Testis (tissue), 5 donors: Measurements from ENCODE around the gene DUOXA1. TPM values are rescaled to one million over a fixed set of nuclear protein-coding genes. Genes with fewer than 3 reads are reported as not detected.

Experiments used
- DNase-seq: peaks from one replicate; pipeline ENCODE4 v3.0.0-alpha.2; 2019
- H3K27ac ChIP-seq, 2 donors: fragments of 200-600 bp; sonication (generic); one replicate each; pipeline ENCODE4 v1.5.1; 2019
- H3K27me3 ChIP-seq: fragments of 200-600 bp; sonication (generic); one replicate; pipeline ENCODE4 v1.5.1; 2019
- H3K36me3 ChIP-seq: fragments of 200-600 bp; sonication (generic); one replicate; pipeline ENCODE4 v1.5.1; 2017; ENCODE audit warnings: low read depth; ENCODE audit errors: missing control alignments
- H3K4me1 ChIP-seq: fragments of 200-600 bp; sonication (generic); one replicate; pipeline ENCODE4 v1.5.1; 2019
- H3K4me3 ChIP-seq, 2 donors: fragments of 200-600 bp; sonication (generic); one replicate each; pipeline ENCODE4 v1.5.1; 2017 to 2019
- H3K9me3 ChIP-seq: fragments of 200-600 bp; sonication (generic); one replicate; pipeline ENCODE4 v1.5.1; 2017
- CTCF ChIP-seq, 3 experiments: fragments of 450-650 bp in 2 of 3; fragments of 200-600 bp in 1 of 3; sonication (generic) in 1 of 3; IDR thresholded peaks; one replicate each; pipeline ENCODE4 v1.5.1; 2016 to 2019; ENCODE audit warnings: antibody characterized with exemption in 3 of 3, mild to moderate bottlenecking in 2 of 3, moderate library complexity in 1 of 3
- POLR2A ChIP-seq: fragments of 450-650 bp; IDR thresholded peaks from one replicate; pipeline ENCODE4 v1.6.1; 2017; ENCODE audit warnings: antibody characterized with exemption, mild to moderate bottlenecking, moderate library complexity
- WGBS, 2 donors: methylation state at CpG; one replicate each; pipeline ENCODE4 v1.1.5; 2018; 5-methylcytosine and 5-hydroxymethylcytosine counted together
- intact Hi-C: fragments of 100-400 bp; cut with DNase I; formaldehyde crosslinking; loops from one replicate; pipeline ENCODE4 v1.15.1; 2023; ENCODE audit warnings: low total_unique reads
- long read RNA-seq, 2 donors: transcript quantifications; one replicate each; lab custom pipeline, GENCODE V29; 2026
- polyA plus RNA-seq: library from polyadenylated mRNA; stranded (reverse); fragments of 350-450 nt; fragmentation: Illumina TruSeq; extraction: RNeasy Lipid Tissue Mini Kit (QIAGEN cat#74804); gene quantifications from one replicate; pipeline ENCODE4 v1.2.3, GENCODE V29; 2014; ENCODE audit warnings: low read depth, low replicate concordance; ENCODE audit not compliant: insufficient read depth
- total RNA-seq, 2 donors: library from RNA; depleted of rRNA; stranded (reverse); fragments of >200 nt; gene quantifications; one replicate each; pipeline ENCODE4 v1.2.3, GENCODE V29; 2016

Gene DUOXA1, protein sequence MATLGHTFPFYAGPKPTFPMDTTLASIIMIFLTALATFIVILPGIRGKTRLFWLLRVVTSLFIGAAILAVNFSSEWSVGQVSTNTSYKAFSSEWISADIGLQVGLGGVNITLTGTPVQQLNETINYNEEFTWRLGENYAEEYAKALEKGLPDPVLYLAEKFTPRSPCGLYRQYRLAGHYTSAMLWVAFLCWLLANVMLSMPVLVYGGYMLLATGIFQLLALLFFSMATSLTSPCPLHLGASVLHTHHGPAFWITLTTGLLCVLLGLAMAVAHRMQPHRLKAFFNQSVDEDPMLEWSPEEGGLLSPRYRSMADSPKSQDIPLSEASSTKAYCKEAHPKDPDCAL
- total RNA-seq (under 1 TPM; 0.31 to 0.94 TPM), polyA plus RNA-seq (1.0 TPM)
- long read RNA-seq, donor 1, result 0 reads
- long read RNA-seq, donor 2, result 0 reads

- intact Hi-C loops, result no loop called here
- TF ChIP-seq CTCF (IDR thresholded peaks at IDR 0.05), result no peak
- TF ChIP-seq POLR2A, result no peak
- peak within 1 kb of the TSS; percentile 16 to 49 for H3K4me3 ChIP-seq
- no peak for DNase-seq
- H3K9me3 ChIP-seq, result no peaks in the 10 kb centered on the region
- no peak within 1 kb of the TSS for H3K27ac ChIP-seq
- no peaks in the 10 kb centered on the region for H3K27me3 ChIP-seq
- H3K4me1 ChIP-seq, result no peaks in the 10 kb centered on the region
- no peaks in the 10 kb centered on the region for H3K36me3 ChIP-seq
- WGBS, 2 donors, result 0 to 2% methylated on average over 21 to 46 of the region's 46 CpGs
Measured at GRCh38 chr15:45129651-45130129, at the start of gene DUOXA1, which contains the start of gene DUOX1. DUOXA1 (minus strand) TSS chr15:45129879; CDS start chr15:45123014, 6,865 bp downstream. DUOX1 (plus strand) TSS chr15:45129994; CDS start chr15:45131967, 1,973 bp downstream.

- DNase-seq, result no peak
- no peak overlapping the region for H3K4me3 ChIP-seq
- intact Hi-C loops, result no loop called here
- no peak overlapping the region for H3K27ac ChIP-seq
- TF ChIP-seq CTCF (IDR thresholded peaks at IDR 0.05) (no peak), POLR2A (no peak)
- no peaks in the 10 kb centered on the region for H3K27me3 ChIP-seq
- H3K9me3 ChIP-seq, result no peaks in the 10 kb centered on the region
- no peaks in the 10 kb centered on the region for H3K4me1 ChIP-seq
- WGBS, 2 donors, result 95 to 97% methylated on average over 3 of the region's 3 CpGs
- no peaks in the 10 kb centered on the region for H3K36me3 ChIP-seq
Measured at GRCh38 chr15:45177285-45177684, 47.6 kb upstream of the DUOXA1 start.

GRCh38 chr15:45174577-45174976, 44.9 kb upstream of the DUOXA1 start:
- peaks cover 1% of the 10 kb centered on the region for H3K4me1 ChIP-seq
- no peaks in the 10 kb centered on the region for H3K27me3 ChIP-seq
- WGBS, 2 donors, result 89 to 99% methylated on average over 2 of the region's 2 CpGs
- no peaks in the 10 kb centered on the region for H3K36me3 ChIP-seq
- no peaks in the 10 kb centered on the region for H3K9me3 ChIP-seq
- no peak overlapping the region for H3K4me3 ChIP-seq
- TF ChIP-seq POLR2A, result no peak
- no peak for TF ChIP-seq CTCF (IDR thresholded peaks at IDR 0.05)
- no peak for DNase-seq
- no peak overlapping the region for H3K27ac ChIP-seq
- intact Hi-C loops, result no loop called here

DNA sequence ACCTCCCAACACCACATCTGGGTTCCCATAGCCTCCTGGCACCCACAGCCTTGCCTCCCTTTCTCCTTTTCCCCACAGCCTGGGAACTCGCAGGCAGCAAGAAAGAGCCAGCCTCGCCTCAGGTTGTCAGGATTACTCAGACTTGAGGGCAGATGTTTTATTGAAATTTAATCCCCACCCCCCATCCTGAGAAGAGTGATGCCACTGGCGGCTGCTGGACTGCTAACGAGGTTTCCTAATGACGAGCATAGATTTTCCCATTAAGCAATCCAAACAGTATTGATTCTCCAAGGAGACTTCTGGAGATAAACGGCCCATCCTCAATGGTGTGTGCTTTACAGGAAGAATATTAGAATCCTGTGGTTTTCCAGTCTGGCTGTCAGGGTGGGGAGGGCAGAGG, 44.4 kb upstream of the DUOXA1 start:
- Histone ChIP-seq H3K4me3 (no peak overlapping the region), H3K9me3 (no peaks in the 10 kb centered on the region), H3K36me3 (no peaks in the 10 kb centered on the region), H3K27me3 (no peaks in the 10 kb centered on the region), H3K27ac (no peak overlapping the region), H3K4me1 (peaks cover 6% of the 10 kb centered on the region)
- 79 to 91% methylated on average over 6 of the region's 6 CpGs for WGBS, 2 donors
- intact Hi-C loops, result no loop called here
- DNase-seq, result no peak
- TF ChIP-seq CTCF (IDR thresholded peaks at IDR 0.05), result no peak
